SKM-1 treated with dmso at 0.1 percent for 144 hours (cell line): ENCODE data around the gene ALS2.
"Not testable (repeated sequence)": the region's sequence is repeated elsewhere in the genome, so short reads cannot be mapped to it uniquely, and the experiment has no call there.

Experiments used
- DNase-seq: peaks from one replicate; lab custom pipeline; 2025; ENCODE audit not compliant: unreplicated experiment; lab: John Stamatoyannopoulos, UW

ALS2 gene

DNA sequence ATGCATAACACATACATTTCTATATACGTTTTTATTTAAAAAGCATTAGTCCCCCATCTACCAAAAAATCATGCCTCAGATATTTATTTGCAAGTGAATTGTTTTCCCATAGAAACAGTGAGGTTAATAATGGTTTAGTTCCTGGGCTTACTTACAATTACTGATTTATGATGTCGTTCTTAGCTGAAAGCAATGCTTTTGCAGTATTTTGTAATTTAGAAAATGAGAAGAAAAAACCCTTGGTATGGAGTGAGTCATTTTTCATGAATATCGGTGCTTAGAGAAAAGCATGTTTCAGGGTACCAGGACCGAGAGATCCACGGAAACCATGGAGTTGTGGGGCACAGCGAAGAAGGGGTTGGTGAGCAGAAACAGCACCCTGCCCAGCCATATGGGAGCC is 13.6 kb upstream of the ALS2 start:
- DNase-seq = no peak

DNA sequence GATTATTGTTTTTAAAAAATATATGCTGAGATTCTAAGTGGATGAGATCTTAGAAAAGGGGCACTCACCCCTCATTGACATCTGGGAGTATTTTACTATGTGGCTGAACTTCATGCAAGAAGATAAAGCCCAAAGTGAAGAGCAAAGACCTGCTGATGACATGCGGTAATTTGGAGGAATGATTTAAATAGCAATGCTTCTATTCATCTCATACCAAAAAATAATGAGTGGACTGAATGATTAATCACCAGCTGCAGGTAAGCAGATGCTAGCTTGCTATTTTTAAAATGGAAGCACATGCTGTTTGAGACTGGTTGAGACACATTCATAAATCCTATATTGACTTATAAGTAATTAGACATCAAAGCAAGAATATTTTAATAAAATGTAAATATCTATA is 12.9 kb upstream of the ALS2 start:
- DNase-seq = no peak

DNA sequence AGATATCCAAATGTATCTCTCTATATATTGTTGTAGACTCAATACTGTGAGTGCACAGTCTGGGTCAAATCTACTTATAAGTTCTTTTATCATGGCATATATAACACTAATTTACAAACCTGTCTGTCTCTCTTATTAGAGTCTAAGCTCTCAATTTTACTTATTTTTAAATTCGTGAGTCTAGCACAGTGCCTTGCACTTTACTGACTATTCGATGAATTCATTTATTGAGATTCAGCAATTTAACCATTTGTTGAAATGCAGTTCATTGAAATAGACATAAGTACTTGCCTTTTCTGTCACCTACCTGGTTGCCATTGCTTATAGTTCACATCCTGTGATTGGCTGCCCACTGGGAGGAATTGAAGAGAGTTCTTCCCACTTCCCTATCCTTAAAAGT is 10.3 kb upstream of the ALS2 start:
- no peak for DNase-seq

DNA sequence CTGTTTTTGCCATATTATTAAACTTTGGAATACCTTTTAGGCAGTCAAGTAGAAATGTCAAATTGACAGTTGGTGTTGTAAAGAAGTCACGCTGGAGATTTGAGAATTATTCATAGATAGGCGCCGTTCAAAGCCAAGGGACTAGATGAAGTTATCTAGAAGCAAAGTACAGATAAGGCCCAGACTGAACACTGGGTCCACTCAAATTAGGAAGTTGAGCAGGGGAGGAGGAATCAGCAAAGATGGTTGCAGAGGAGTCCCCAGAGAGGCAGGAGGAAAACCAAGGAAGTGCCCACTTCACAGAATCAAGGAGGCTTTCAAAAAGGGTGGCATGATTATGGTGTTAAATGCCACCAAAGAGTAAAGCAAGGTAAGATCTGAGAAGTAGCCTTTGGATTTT is 9.6 kb upstream of the ALS2 start:
- no peak for DNase-seq

DNA sequence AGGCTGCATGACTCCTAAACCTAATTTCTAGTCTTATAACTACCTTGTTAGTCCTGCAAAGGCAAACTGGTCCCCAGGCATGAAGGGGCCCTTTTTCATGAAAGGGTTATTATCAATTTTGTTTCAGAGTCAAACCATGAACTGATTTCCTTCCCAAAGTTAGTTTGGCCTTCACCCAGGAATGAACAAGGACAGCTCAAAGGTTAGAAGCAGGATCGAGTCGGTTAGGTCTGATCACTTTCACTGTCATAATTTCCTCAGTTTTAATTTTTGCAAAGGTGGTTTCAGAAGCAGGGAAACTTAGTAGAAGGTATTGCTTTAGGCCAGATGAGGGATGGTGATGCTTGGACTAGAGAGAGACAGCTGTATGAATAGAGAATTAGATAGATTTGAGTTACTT is 8.7 kb upstream of the ALS2 start:
- no peak for DNase-seq

DNA sequence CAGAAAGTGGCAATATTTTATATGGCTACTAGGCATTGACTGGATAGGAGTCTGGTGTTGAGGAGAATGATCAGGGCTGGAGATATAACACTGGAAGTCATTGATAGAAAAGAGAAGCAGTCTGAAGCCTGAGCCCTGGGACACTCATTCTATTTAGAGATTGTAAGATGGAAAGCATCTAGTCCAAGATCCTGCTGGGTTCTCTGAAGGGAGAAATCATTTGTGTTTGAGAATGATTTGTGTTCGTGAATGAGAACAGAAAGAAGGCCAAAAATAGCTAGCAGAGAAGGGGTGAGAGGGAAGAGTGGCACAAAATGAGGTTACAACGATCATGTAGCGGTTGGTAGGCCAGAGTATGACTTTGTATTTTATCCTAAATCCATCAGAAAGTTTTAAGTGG is 7.6 kb upstream of the ALS2 start:
- DNase-seq = no peak

DNA sequence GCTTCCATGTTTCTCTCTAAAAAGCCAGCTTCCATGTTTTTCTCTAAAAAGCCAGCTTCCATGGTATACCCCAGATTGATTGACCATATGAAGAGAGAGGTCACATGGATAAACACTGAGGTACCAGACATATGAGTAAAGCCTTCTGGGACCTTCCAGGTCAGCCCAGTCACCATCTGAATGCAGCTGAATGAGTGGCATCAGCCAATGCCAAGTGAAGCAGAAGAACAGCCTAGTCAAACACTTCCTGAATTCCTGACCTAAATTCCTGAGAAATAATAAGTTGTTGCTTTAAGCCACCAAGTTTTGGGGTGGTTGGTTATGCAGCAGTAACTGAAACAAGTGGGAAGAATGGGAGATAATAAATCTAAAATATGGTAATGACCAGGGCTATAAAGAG is 5.7 kb upstream of the ALS2 start:
- no peak for DNase-seq

DNA sequence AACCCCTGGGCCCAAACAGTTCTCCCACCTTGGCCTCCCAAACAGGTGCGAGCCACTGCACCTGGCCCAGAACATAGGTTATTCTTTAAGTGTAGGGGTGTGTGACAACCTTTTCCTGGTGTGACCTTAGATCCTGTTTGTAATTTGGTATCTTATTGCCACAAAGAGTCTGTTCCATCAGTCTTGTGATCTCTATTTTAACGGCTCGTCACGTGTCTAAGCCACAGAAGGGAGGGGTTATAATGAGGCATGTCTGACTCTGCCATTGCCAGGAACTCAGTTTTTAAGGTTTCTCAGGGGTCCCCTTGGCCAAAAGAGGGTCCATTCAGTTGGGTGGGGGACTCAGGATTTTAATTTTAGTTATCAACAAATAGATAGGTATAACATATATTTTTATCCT is 4.4 kb upstream of the ALS2 start:
- no peak for DNase-seq

DNA sequence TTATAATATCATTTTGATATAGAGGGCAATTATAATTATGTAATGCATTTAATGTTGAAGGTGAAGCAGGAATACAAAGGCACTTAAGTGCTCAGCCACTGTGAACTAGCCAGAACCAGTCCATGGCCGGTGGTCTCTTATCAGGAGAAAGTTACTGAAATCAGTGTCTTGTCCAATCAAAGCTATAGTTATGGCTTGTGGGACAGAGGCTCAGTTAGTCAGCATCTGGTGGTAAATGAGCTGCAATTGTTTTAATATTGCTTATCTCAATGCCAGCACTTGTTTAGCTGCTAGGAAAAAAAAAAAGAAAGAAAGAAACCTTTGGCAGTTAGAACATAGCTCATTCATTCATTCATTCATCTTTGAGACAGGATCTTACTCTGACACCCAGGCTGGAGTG is 3.8 kb upstream of the ALS2 start:
- DNase-seq = no peak

DNA sequence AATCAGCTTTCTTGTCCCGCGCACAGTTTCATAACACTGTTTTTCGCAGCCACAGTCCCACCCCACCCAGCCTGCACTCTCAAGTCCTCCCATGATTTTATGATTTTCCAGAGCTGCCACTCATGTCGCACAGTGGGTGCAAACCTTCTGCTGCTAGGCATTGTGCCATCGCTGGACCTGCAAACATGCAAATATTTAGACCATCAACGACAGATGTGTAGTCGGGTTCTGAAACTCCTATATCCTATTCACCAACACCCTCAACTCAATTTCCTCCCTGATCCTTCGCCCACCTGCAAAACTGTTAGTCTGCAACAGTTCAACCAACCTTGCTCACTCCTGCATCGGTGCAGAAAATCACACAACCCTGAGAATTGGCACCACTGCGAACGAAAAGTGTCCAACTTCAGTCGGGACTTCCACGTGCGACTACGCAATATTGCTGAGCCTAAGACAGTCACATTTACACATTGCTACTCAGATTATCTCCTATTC is 871 bp upstream of the ALS2 start:
- no peak for DNase-seq

DNA sequence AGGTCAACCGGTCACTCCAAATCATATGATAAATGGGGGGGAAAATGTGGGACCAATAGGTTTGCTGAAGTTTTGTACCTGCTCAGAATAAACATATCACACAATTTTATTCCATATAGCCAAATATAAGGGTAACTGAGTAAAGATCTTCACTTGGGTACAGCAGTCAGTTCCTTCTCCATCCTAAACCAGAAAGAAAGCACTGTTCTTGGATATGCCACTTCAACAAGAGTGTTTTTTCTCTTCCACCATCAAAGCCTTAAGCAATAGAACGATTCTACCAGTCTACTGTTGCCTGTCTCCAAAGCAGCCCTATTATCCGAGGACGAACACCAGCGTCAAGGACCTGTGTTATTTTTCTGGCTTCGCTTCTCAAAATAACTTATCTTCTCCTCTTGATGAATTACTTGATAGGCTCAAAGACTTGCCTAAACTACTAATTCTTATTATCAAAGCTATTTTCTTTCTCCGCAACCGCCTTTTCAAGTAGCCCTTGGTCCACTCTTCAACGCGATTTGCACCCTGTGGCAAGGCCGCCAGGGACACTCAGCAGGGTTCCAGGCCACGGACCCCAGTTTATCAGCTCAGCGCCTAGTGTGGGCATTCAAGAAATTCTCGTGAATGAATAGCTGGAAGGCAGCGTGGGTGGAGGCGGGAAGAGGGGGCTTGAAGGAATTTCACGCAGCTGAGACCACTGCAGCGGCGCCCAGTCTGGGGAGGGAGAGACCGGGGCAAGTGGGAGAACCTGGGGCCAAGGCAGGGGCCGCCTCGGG is 646 bp downstream of the ALS2 start:
- DNase-seq = no peak

DNA sequence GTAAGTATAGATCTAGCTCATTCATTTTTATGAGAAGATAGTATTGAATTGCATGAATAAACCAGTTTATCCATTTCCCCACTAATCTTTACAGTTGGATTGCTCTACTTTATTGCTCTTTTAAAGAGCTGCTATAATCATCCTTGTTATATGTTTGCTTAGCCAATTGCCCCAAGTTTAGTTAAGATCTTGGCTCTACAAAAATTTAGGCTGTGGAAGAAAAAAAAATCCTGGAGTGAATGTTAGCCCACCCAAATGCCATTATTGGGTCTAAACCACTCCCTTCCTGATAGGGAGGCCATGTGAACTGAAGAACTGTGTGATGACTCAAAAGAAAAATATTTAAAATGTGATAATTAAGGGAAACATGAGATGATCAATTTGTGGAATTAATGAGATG is 2.9 kb downstream of the ALS2 start:
- DNase-seq = no peak

DNA sequence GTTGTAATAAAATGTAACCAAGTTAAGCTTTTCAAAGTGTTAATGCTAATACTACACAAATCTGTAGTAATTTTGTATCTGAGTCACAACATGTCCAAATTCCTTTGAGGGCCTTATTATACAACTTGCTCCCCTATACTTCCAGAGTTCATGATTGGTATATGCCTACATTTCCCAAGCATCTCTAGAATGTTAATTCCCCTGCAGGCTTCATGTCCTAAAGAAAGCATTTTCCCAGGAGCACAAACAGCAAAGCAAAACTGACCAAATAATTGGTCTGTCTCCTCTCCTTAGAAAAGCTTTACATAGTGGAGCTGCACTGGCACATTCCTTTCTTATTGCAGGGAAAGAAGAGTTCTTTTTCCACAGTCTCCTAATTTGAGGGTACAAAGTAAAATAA is 3.7 kb downstream of the ALS2 start:
- DNase-seq = no peak

DNA sequence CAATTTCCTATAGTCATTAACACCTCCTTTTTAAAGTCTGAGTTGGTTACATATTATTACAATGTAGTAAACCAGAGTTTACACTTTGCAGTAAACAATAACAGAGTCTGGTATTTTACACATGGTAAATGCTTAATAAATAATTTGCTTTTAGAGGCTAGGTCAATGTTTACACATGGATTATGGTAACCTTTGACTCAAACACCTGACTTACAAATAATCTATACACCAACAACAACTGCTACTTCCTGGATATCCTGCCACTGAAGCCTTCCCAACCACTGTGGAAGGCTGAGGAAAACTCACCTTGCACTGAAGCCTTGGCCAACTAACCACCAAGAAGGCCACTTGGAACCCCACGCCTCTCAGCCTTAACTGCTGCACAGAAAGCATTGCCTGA is 5.4 kb downstream of the ALS2 start:
- no peak for DNase-seq

DNA sequence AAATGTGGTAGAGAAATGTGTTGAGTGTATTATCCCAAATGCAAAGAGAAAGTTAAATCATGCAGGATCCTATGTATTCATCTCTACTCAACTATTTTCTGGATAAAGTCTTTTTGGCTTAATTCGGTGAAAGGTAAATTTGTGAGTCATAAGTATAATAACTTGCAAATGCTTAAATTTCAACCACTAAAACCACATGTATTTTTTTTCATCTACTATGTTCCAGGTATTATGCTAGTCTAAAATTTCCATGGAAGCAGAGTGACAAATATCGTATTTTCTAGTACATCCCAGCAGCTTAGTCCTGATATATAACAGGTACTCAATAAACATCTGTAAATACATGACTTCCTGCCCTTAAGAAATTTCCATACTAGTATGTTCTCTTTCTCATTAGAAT is 6.2 kb downstream of the ALS2 start:
- DNase-seq = no peak

DNA sequence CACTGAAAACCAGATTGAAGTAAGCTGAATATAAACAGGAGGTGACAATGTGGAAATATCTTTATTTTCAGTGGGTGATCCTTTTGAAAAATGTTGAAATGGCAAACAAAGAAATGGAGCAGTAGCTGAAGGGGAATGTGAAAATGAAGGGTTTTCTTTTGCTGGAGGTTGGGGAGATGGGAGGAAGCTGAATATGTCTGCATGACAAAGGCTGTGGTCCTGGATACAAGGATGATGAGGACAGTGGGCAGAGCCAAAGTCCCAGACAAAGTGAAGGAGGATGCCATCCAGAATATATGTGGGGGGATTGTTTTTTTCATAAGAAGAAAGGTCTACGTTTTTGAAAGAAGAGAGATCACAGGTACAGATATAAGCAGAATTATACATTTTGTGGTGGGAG is 6.7 kb downstream of the ALS2 start:
- no peak for DNase-seq

DNA sequence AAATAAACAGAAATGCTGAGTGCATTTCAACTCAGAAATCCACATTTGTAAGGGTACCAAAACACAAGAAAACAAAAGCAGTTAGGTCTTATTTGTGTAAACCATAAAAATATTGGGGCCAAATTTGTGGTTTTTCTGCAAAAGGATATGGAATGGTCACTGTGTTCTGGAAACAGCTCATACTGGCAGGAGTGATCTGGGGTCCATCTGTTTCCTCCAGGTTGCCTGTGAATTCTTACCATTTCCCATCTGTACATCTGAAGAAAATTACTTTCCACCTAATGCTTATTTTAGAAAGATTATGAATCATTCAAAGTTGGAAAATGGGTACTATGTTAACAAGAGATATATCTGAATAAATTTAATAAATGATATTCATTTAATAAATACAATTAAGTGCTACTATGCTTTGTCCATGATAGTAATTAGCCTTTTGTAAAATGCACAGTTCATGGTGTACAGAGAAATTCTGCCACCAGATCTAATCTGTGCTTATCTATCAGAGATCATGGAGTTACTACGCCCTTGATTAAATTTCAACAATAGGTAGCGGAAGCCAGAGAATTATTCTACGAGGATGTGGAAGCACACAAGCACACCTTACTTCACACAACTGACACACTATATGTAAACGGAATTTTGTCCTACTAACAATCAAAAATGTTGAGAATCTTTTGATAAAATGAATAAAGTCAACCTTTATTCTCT is 10.9 kb downstream of the ALS2 start:
- DNase-seq = no peak

DNA sequence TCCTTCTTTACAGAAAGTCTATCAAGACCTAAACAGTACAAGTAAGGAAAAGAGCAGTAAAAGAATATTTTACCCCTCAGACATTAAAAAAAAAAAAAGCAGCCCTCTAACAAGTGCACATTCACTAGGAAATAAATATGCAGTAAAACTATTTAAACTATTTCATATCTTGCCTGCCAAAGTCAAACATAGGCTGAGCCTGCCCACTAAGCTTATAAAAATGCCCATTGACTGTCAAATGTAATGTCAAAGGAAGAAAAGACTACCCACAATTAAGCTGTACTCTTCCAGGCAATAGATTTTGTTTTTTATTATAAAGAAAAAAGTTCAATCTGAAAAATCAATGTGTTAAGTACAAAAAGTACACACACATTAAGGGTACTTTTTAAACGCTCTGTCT is 11.8 kb downstream of the ALS2 start:
- no peak for DNase-seq

DNA sequence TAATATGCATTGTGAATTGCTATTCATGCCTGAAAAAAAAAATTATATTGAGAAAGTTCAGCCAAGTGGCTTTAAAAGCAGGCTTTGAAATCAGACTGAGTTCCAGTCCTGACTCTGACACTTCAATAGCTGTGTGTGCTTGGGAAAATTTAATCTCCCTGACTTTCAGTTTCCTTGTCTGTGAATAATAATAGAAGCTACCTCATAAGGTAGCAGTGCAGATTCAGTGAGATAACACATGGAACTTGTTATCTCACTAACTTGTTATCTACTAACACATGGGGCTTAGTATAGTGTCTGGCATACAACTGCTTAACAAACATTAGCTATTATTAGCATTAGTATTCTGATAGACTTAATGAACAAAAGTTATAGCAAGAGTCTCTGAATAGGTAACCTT is 14.9 kb downstream of the ALS2 start:
- DNase-seq = no peak

DNA sequence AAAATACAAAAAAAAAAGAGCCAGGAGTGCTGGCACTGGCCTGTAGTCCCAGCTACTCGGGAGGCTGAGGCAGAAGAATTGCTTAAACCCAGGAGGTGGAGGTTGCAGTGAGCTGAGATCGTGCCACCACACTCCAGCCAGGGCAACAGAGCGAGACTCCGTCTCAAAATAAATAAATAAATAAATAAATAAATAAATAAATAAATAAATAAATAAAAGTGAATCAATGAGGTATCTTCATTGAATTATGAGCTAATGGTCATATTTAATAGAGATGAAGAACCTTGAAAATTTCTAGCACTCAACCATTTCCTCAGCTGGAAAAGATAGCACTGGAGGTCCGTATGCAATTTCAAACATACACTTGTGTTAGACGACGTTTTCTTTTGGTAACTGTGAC is 16.3 kb downstream of the ALS2 start:
- not testable (repeated sequence) for DNase-seq

DNA sequence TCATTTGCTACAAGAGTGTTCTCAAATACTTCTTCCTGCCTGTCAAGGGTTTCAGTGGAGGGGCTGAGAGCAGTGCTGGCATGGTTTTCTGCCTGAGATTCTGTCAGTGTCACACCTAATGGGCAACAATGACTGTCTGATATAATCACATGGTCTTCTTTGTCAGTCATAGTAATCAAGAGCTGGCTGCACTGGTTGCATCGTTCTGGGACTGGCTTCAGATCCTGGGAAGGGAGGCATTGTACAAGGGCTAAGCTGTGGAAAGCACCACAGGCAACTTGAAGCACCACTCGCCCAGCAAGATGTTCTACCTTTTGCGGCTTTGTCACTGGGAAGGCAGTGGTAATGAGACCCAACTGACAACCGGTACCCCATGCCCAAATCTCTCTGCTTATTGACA is 19.6 kb downstream of the ALS2 start:
- no peak for DNase-seq

DNA sequence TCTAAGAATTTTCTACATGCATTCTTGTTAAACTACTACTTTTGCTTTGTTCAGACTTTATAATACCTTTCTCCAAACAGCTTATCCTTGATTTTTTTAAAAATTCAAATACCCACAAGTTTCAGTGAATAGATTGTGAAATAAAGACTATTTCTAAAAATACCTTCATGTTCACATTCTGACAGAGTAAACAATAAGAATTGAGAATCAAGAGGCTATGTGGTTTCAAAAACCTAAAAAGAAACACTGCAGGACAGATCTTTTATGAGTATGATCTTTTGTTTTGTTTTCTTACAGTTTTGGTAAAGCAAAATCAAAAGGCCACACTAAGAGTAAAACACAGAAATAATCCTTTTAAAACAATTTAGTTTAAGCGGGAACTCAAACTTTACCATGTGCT is 21.2 kb downstream of the ALS2 start:
- DNase-seq = no peak

DNA sequence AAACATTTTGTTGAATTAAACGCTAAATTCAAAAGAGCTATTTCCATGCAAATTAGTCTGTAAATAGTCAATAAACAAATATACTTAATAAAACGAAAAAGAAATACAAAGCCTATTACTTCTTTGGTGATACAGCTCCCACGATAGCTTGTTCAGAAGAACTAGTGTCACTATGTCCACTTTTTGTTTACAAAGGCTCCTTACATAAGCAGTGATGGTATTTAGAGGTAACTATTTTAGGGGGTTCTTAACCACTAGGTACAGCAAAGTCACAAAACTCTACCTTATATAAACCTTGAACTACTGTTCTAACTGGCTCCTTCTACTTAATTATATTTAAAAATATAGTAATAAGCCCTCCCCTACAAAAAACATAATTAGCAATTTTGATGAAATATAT is 21.9 kb downstream of the ALS2 start:
- no peak for DNase-seq
